Lower lobe of right lung (tissue), 2 donors: ENCODE data around the gene CCDC9. TPM values are rescaled to one million over a fixed set of nuclear protein-coding genes. Genes with fewer than 3 reads are reported as not detected.
A peak's percentile ranks its signal among the peaks of the same experiment; 100 is the strongest.

Experiments used
- ATAC-seq, 2 donors: fragments of 200-7000 bp; cut with Tn5 transposase; one replicate each; pipeline ENCODE4 v1.9.1; 2020 to 2022; ENCODE audit warnings: mild to moderate bottlenecking in 2 of 2, moderate library complexity in 2 of 2
- DNase-seq: peaks from one replicate; pipeline ENCODE4 v3.0.0-alpha.2; 2020
- H3K27ac ChIP-seq: fragments of 200-600 bp; one replicate; pipeline ENCODE4 v1.8.0; 2022
- H3K27me3 ChIP-seq: fragments of 200-600 bp; one replicate; pipeline ENCODE4 v1.8.0; 2022; ENCODE audit warnings: low read depth
- H3K36me3 ChIP-seq: fragments of 200-600 bp; one replicate; pipeline ENCODE4 v1.8.0; 2022; ENCODE audit warnings: mild to moderate bottlenecking
- H3K4me1 ChIP-seq: fragments of 200-600 bp; one replicate; pipeline ENCODE4 v1.8.0; 2022
- H3K4me3 ChIP-seq: fragments of 200-600 bp; one replicate; pipeline ENCODE4 v1.8.0; 2022; ENCODE audit warnings: mild to moderate bottlenecking
- H3K9me3 ChIP-seq: fragments of 200-600 bp; one replicate; pipeline ENCODE4 v1.8.0; 2022
- CTCF ChIP-seq: fragments of 200-600 bp; IDR thresholded peaks from one replicate; pipeline ENCODE4 v1.8.0; 2022; ENCODE audit warnings: antibody characterized with exemption, mild to moderate bottlenecking
- intact Hi-C: fragments of 100-400 bp; cut with DNase I; formaldehyde crosslinking; loops from one replicate; pipeline ENCODE4 v1.11.0; 2022
- total RNA-seq: library from RNA; stranded (reverse); fragmentation: NEBNext Ultra II Directional; extraction: Animal tissue kit (Norgen Biotek cat#: 25700); gene quantifications from one replicate; pipeline ENCODE4 v1.2.1, GENCODE V29; 2021
- donor health status: DM: no; HTN: yes; CAD: no; lungs with severe emphysema.

CCDC9 gene
- total RNA-seq, 1 donor from 2014 or later = 30.7 TPM

GRCh38 chr19:47230054-47230920, 26.0 kb upstream of the CCDC9 start:
- intact Hi-C loops = no loop called here
- H3K9me3 ChIP-seq = no peaks in the 10 kb centered on the region
- DNase-seq (peak; percentile 84), ATAC-seq (peak; percentile 5 to 6)
- H3K27me3 ChIP-seq = no peaks in the 10 kb centered on the region
- peak overlapping the region; percentile 91 for H3K4me3 ChIP-seq
- H3K4me1 ChIP-seq = peaks cover 46% of the 10 kb centered on the region
- H3K36me3 ChIP-seq = peaks cover 2% of the 10 kb centered on the region
- peak; percentile 78 for TF ChIP-seq CTCF
- peak overlapping the region; percentile 89 for H3K27ac ChIP-seq

- no peak for ATAC-seq
- no peaks in the 10 kb centered on the region for H3K27me3 ChIP-seq
- peak within 1 kb of the TSS; percentile 89 for H3K27ac ChIP-seq
- DNase-seq = no peak
- H3K36me3 ChIP-seq = no peaks in the 10 kb centered on the region
- H3K4me3 ChIP-seq = peak within 1 kb of the TSS; percentile 91
- H3K9me3 ChIP-seq = no peaks in the 10 kb centered on the region
- intact Hi-C loops = no loop called here
- H3K4me1 ChIP-seq = peaks cover 41% of the 10 kb centered on the region
- TF ChIP-seq CTCF = no peak
Observed at GRCh38 chr19:47230921-47231214, 25.5 kb upstream of the CCDC9 start, which contains the start of gene BBC3. BBC3 (minus strand) TSS chr19:47231199; CDS start chr19:47228431, 2,768 bp downstream.

DNA sequence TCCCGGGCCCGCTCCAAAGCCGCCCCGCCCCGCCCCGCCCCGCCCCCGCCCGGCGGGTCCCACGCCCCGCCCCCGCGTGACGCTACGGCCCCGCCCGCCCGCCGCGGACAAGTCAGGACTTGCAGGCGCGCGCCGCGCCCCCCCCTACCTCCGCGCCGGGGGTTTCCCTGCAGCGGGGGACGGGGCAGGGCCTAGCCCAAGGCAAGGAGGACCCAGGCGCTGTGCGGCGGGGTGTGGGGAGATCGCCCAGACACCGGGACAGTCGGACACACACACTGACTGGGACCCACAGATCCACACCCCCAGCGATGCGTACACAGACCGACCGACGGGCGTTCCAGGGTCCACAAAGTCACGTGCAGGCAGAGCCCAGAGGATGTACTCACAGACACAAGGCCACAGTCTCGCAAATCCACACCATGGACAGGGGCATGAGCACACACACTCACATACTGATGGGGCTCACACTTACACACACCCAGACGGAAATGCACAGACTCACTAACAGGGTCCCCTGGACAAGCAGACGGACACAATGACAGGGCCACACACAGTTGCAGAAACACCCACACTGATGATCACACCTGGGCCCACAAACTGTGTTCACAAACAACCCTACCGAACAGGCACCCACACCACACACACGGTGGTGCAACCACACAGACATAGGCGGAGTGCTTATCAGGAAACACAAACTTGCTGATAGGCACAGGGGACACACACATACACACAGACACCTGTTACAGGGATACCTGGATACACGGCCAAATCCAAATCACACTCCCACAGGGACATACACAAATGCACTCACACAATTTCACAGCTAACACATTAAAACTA, 24.9 kb upstream of the CCDC9 start:
- TF ChIP-seq CTCF = no peak
- Histone ChIP-seq H3K27me3 (no peaks in the 10 kb centered on the region), H3K4me3 (peak overlapping the region; percentile 91), H3K4me1 (peaks cover 40% of the 10 kb centered on the region), H3K36me3 (no peaks in the 10 kb centered on the region), H3K9me3 (no peaks in the 10 kb centered on the region), H3K27ac (peak overlapping the region; percentile 89)
- DNase-seq (peak; percentile 94), ATAC-seq (peak; percentile 65 to 79)
- intact Hi-C loops = no loop called here

DNA sequence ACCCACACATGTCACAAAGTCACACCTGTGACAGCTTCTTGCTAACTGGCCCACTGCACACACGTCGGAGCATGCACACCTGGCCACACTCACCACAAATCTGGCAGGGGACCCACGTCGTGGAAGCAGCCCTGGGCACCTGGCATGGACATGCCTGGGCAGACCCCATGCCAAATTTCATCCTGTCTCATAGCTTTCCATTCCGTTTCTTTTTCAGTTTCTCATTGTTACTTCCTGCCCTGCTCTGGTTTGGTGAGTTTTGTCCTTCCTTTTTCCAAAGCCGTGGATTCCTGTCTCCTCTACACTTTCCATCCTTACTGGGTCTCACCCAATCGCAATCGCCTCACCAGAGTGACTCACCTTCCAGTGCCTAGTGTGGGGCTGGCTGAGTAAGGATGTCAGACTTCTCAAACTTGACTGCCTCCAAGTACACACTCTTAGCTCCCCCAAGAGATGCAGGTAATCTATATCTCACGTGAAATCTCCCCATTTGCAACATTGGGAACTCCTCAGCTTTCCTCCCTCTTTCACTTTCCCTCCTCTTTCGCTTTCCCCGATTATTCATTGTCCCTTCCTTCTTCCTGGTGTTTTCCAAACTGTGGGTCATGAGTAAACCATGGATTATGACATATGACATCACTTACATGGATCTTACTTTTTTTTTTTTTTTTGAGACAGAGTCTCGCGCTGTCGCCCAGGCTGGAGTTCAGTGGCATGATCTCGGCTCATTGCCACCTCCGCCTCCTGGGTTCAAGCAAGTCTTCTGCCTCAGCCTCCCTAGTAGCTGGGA, 23.7 kb upstream of the CCDC9 start:
- intact Hi-C loops = no loop called here
- Histone ChIP-seq H3K9me3 (no peaks in the 10 kb centered on the region), H3K27me3 (no peaks in the 10 kb centered on the region), H3K36me3 (no peaks in the 10 kb centered on the region), H3K27ac (peak overlapping the region; percentile 55), H3K4me3 (peak overlapping the region; percentile 21), H3K4me1 (peaks cover 28% of the 10 kb centered on the region)
- ATAC-seq (no peak), DNase-seq (no peak)
- TF ChIP-seq CTCF = no peak

- H3K36me3 ChIP-seq = no peaks in the 10 kb centered on the region
- H3K27me3 ChIP-seq = peaks cover 14% of the 10 kb centered on the region
- no peak for TF ChIP-seq CTCF
- DNase-seq (no peak), ATAC-seq (no peak)
- H3K4me1 ChIP-seq = peaks cover 32% of the 10 kb centered on the region
- H3K27ac ChIP-seq = no peak overlapping the region
- intact Hi-C loops = no loop called here
- no peaks in the 10 kb centered on the region for H3K9me3 ChIP-seq
- no peak overlapping the region for H3K4me3 ChIP-seq
Observed at GRCh38 chr19:47236072-47236675, 20.2 kb upstream of the CCDC9 start.
